Endothelial cell of umbilical vein (primary cell): ENCODE results near the gene C2orf76. TPM values are rescaled to one million over a fixed set of nuclear protein-coding genes. Genes with fewer than 3 reads are reported as not detected.

Source experiments
- BruUV-seq: library from RNA; stranded (reverse); fragments of 400-500 nt; replicated peaks from 2 replicates; lab custom pipeline; 2021; lab: Mats Ljungman, UMichigan
- CTCF ChIA-PET: fragments of 300-600, 350-600 bp; sonication (Branson Sonifier 250); formaldehyde crosslinking; loops from one replicate; lab custom pipeline; 2021; ENCODE audit warnings: antibody characterized with exemption, inconsistent platforms; lab: Charles Lee
- POLR2A ChIA-PET: fragments of 300-600, 350-600 bp; sonication (Branson Sonifier 250); formaldehyde crosslinking; loops from one replicate; lab custom pipeline; 2021; ENCODE audit warnings: antibody characterized with exemption, inconsistent platforms; lab: Charles Lee
- DNase-seq: peaks from one replicate; pipeline ENCODE4 v3.0.0-alpha.2; 2011; ENCODE audit warnings: low read depth, low spot score
- FAIRE-seq: peaks from 2 replicates; lab custom pipeline; 2011; peaks lifted over from hg19 to GRCh38; lab: Jason Lieb, UNC
- H2AFZ ChIP-seq: 2 replicates; pipeline ENCODE4 v1.6.0; 2012; ENCODE audit warnings: low read depth, low read length, control low read depth, inconsistent platforms
- H3K27ac ChIP-seq: 2 replicates; pipeline ENCODE4 v1.5.1; 2011; ENCODE audit warnings: low read depth, mild to moderate bottlenecking, control low read depth, low read length, moderate library complexity; ENCODE audit not compliant: insufficient read depth
- H3K27me3 ChIP-seq, 2 experiments: 2 replicates each; pipeline versions ENCODE4 v1.6.0 to v1.6.1; 2011; ENCODE audit warnings: low read length in 2 of 2, mixed read lengths in 1 of 2; ENCODE audit not compliant: control insufficient read depth in 2 of 2, insufficient read depth in 2 of 2
- H3K36me3 ChIP-seq, 2 experiments: 2 replicates in 1 of 2; 3 replicates in 1 of 2; pipeline ENCODE4 v1.5.1; 2011; ENCODE audit warnings: low read length in 2 of 2, mild to moderate bottlenecking in 1 of 2, moderate library complexity in 1 of 2; ENCODE audit not compliant: control insufficient read depth in 2 of 2, insufficient read depth in 2 of 2; ENCODE audit errors: extremely low read depth in 1 of 2
- H3K4me1 ChIP-seq: 3 replicates; pipeline ENCODE4 v1.5.1; 2011; ENCODE audit warnings: mild to moderate bottlenecking, low read length; ENCODE audit not compliant: control insufficient read depth, insufficient read depth; ENCODE audit errors: extremely low read depth
- H3K4me2 ChIP-seq: 2 replicates; pipeline ENCODE4 v1.6.1; 2011; ENCODE audit warnings: low read length, control low read depth, mixed read lengths; ENCODE audit not compliant: insufficient read depth
- H3K4me3 ChIP-seq, 3 experiments: fragments of 200-600 bp in 1 of 3; sonication (generic), shearing (Covaris generic) in 1 of 3; replicated peaks in 1 of 3; 2 replicates each; pipeline ENCODE4 v1.5.1; 2011 to 2016; ENCODE audit warnings: control low read depth in 3 of 3, low read length in 3 of 3, mild to moderate bottlenecking in 2 of 3, inconsistent platforms in 1 of 3, low read depth in 1 of 3, moderate library complexity in 1 of 3; ENCODE audit not compliant: insufficient read depth in 1 of 3
- H3K79me2 ChIP-seq: 2 replicates; pipeline ENCODE4 v1.6.0; 2012; ENCODE audit warnings: low read length, inconsistent platforms; ENCODE audit not compliant: control insufficient read depth, insufficient read depth
- H3K9ac ChIP-seq: replicated peaks from 2 replicates; pipeline ENCODE3; 2011; ENCODE audit warnings: low read length, control low read depth; ENCODE audit not compliant: insufficient read depth; ENCODE audit errors: extremely low read depth
- H3K9me1 ChIP-seq: replicated peaks from 3 replicates; pipeline ENCODE4 v1.6.0; 2011; ENCODE audit warnings: mild to moderate bottlenecking, low read length; ENCODE audit not compliant: control insufficient read depth, insufficient read depth; ENCODE audit errors: extremely low read depth
- H3K9me3 ChIP-seq: replicated peaks from 2 replicates; pipeline ENCODE4 v1.5.1; 2012; ENCODE audit warnings: low read length, inconsistent platforms; ENCODE audit not compliant: control insufficient read depth, insufficient read depth
- H4K20me1 ChIP-seq: replicated peaks from 2 replicates; pipeline ENCODE3; 2011; ENCODE audit warnings: mild to moderate bottlenecking, low read length; ENCODE audit not compliant: control insufficient read depth, insufficient read depth; ENCODE audit errors: extremely low read depth
- CTCF ChIP-seq, 2 donors: IDR thresholded peaks; 1 replicate in 1 of 2; 2 replicates in 1 of 2; pipeline ENCODE4 v1.5.1; 2011; ENCODE audit warnings: low read length in 2 of 2, mild to moderate bottlenecking in 2 of 2, moderate library complexity in 2 of 2, control low read depth in 1 of 2, inconsistent platforms in 1 of 2, low read depth in 1 of 2; ENCODE audit not compliant: insufficient read depth in 1 of 2; ENCODE audit errors: extremely low read depth in 1 of 2
- EZH2 ChIP-seq: IDR thresholded peaks from 2 replicates; pipeline ENCODE4 v1.6.1; 2012; ENCODE audit warnings: borderline replicate concordance, low read depth, mild to moderate bottlenecking, moderate library complexity, low read length, inconsistent platforms; ENCODE audit not compliant: severe bottlenecking
- JUN ChIP-seq: IDR thresholded peaks from 2 replicates; pipeline ENCODE4 v1.6.1; 2011; ENCODE audit warnings: borderline replicate concordance, low read depth; ENCODE audit not compliant: insufficient read length, insufficient read depth
- POLR2A ChIP-seq: IDR thresholded peaks from 2 replicates; pipeline ENCODE4 v1.6.1; 2012; ENCODE audit warnings: low read depth, mild to moderate bottlenecking, control low read depth, low read length
- POLR2AphosphoS5 ChIP-seq: IDR thresholded peaks from 2 replicates; pipeline ENCODE4 v1.6.1; 2012; ENCODE audit warnings: low read depth, mild to moderate bottlenecking, control low read depth, low read length, moderate library complexity; ENCODE audit not compliant: insufficient read depth
- dilution Hi-C: fragments of 300-500 bp; cut with MboI; formaldehyde crosslinking; loops from one replicate; pipeline ENCODE4 v1.15.0; 2019; ENCODE audit warnings: low sequenced_read_pairs; ENCODE audit not compliant: extremely low pct_ligation_motif_present
- intact Hi-C: fragments of 100-400 bp; cut with micrococcal nuclease; formaldehyde crosslinking; loops from one replicate; pipeline ENCODE4 v1.10.0; 2022
- polyA plus RNA-seq, 4 experiments: library from polyadenylated mRNA; depleted of rRNA in 3 of 4; stranded (reverse) in 3 of 4; unstranded in 1 of 4; fragments of >200 nt; gene quantifications; 2 replicates each; pipeline versions ENCODE4 v1.2.1 to v1.2.3, GENCODE V29; 2011 to 2012; ENCODE audit warnings: missing spikeins in 1 of 4
- total RNA-seq: library from RNA; stranded (reverse); gene quantifications from 2 replicates; pipeline ENCODE4 v1.2.3, GENCODE V29; 2021

C2orf76 gene
- total and polyA plus RNA-seq, 2 donors (not counting 3 experiments of a cell fraction or from before 2014, with no cell fraction given) = 7.4 to 12.1 TPM

DNA sequence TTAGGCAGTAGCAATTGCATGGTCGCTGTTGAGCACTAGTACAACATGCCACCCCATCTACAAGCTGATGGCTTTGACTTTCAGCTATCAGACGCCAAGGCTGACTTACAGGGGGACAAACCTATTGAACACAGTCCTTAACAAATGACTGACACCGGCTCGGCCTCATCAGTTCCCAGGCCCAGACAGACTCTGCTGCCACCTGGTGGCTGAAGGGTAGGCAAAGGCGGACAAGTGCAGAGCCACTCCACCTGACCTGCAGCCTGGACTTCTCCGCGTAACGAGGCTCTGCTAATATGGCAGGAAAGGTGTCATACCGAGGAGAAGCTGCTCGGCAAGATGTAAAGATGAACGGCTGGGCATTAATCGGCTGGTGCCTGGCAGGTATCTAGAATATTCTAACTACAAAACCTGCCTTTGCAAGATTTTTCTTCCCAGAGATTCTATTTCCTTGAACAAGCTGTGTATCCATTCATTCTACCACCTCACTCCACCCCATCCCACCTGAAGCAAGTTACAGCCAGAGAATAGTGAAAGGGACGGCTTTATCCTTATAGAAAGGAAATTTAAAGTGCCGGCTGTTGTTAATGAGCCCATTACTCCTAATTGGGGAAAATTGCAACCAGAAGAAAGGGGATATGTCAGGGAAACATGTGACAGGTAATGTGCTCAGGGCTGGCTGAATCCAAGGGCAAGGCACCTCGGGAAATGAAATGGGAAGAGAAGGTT, 75.6 kb downstream of the C2orf76 start:
- Histone ChIP-seq H3K9me3 (no peaks in the 10 kb centered on the region), H3K4me3 (no peak overlapping the region), H3K27me3 (no peaks in the 10 kb centered on the region), H4K20me1 (no peaks in the 10 kb centered on the region), H3K36me3 (no peaks in the 10 kb centered on the region), H3K4me2 (no peak overlapping the region), H3K27ac (no peak overlapping the region), H3K9ac (no peak overlapping the region), H3K9me1 (no peaks in the 10 kb centered on the region), H2AFZ (no peak overlapping the region), H3K4me1 (no peaks in the 10 kb centered on the region), H3K79me2 (no peaks in the 10 kb centered on the region)
- BruUV-seq = no TSS peak
- intact Hi-C loops = loop anchor here (1.0 to 5.0 kb wide), 6 partner anchors 59 to 409 kb away; no protein-coding TSS in a partner anchor
- ChIA-PET POLR2A (no interaction called here), CTCF (interaction anchor here (0.7 to 5.0 kb wide), 21 partner anchors 9 to 1245 kb away, joined by 3 to 86 read pairs (median 4); no protein-coding TSS in a partner anchor)
- DNase-seq = peak; percentile 56
- TF ChIP-seq EZH2 (no peak), CTCF (IDR thresholded peaks at IDR 0.05; ENCODE audit: extremely low read depth in 1 of 2, insufficient read depth in 1 of 2, low read depth in 1 of 2, low read length in 2 of 2) (peak; percentile 57 to 85)
- peak; percentile 73 for FAIRE-seq
- dilution Hi-C loops = no loop called here

- intact Hi-C loops = loop anchor here (2.0 to 5.0 kb wide), 3 partner anchors 57 to 188 kb away; no protein-coding TSS in a partner anchor
- H4K20me1 ChIP-seq = no peaks in the 10 kb centered on the region
- no peaks in the 10 kb centered on the region for H3K79me2 ChIP-seq
- no peak overlapping the region for H3K9ac ChIP-seq
- no peaks in the 10 kb centered on the region for H3K9me1 ChIP-seq
- ChIA-PET CTCF (interaction anchor here (5.0 kb wide), 1 partner anchor 407 kb away, joined by 86 read pairs; no protein-coding TSS in a partner anchor), POLR2A (no interaction called here)
- H3K36me3 ChIP-seq = no peaks in the 10 kb centered on the region
- DNase-seq (no peak), FAIRE-seq (no peak)
- no peak overlapping the region for H3K4me2 ChIP-seq
- no peaks in the 10 kb centered on the region for H3K4me1 ChIP-seq
- no peaks in the 10 kb centered on the region for H3K27me3 ChIP-seq
- TF ChIP-seq POLR2A = no peak
- TF ChIP-seq JUN = no peak
- TF ChIP-seq EZH2 = no peak
- TF ChIP-seq POLR2AphosphoS5 = no peak
- dilution Hi-C loops = no loop called here
- BruUV-seq = no TSS peak
- H3K27ac ChIP-seq = no peak overlapping the region
- no peak overlapping the region for H3K4me3 ChIP-seq
- no peaks in the 10 kb centered on the region for H3K9me3 ChIP-seq
- no peak overlapping the region for H2AFZ ChIP-seq
Observed at GRCh38 chr2:119289642-119290041, 77.0 kb downstream of the C2orf76 start.
